Adrenal gland (tissue), 5 donors: Measurements from ENCODE around the gene LAMB1.

Experiments used
- CTCF ChIP-seq, 6 experiments: fragments of 450-650 bp in 4 of 6; fragments of 200-600 bp in 2 of 6; sonication (generic) in 1 of 6; IDR thresholded peaks; 1 replicate in 5 of 6; 2 replicates in 1 of 6; pipeline versions ENCODE4 v1.5.1 to v1.8.0; 2016 to 2021; ENCODE audit warnings: antibody characterized with exemption in 6 of 6, mild to moderate bottlenecking in 2 of 6, moderate library complexity in 1 of 6
- POLR2A ChIP-seq, 2 donors: fragments of 450-650 bp; IDR thresholded peaks; one replicate each; pipeline ENCODE4 v1.6.1; 2017; ENCODE audit warnings: antibody characterized with exemption in 2 of 2, mild to moderate bottlenecking in 2 of 2, moderate library complexity in 1 of 2
- donor health status: DM: no; HTN: no; CAD: no.

- TF ChIP-seq POLR2A (IDR thresholded peaks at IDR 0.05) (no peak), CTCF (IDR thresholded peaks at IDR 0.05) (no peak)
Measured at GRCh38 chr7:108014215-108014614, 11.3 kb upstream of the LAMB1 start.
